ENCODE results near the gene PTPRN2.
"Not testable (repeated sequence)": the region's sequence is repeated elsewhere in the genome, so short reads cannot be mapped to it uniquely, and the experiment has no call there.

The PTPRN2 gene

GRCh38 chr7:157665634-157665988, 922.0 kb downstream of the PTPRN2 start:
- not testable (repeated sequence) for H3K4me1 ChIP-seq (ENCODE audit: control insufficient read depth, insufficient read depth, low read length); H3K9ac ChIP-seq (ENCODE audit: low read length); H3K4me3 ChIP-seq (ENCODE audit: low read depth, low read length); H3K36me3 ChIP-seq (ENCODE audit: control insufficient read depth, insufficient read depth, low read length); H3K27ac ChIP-seq (ENCODE audit: low read depth, low read length); H3K9me3 ChIP-seq (ENCODE audit: control insufficient read depth, insufficient read depth, low read depth, low read length)
- peaks cover 36% of the 10 kb centered on the region for H3K27me3 ChIP-seq (ENCODE audit: control insufficient read depth, insufficient read depth, low read length)

- H3K4me3 ChIP-seq (ENCODE audit: low read depth, low read length), result no peak overlapping the region
- no peak overlapping the region for H3K9ac ChIP-seq (ENCODE audit: low read length)
- H3K27me3 ChIP-seq (ENCODE audit: control insufficient read depth, insufficient read depth, low read length), result peaks cover 32% of the 10 kb centered on the region; the same call in 1 of the 2 replicates
- H3K4me1 ChIP-seq (ENCODE audit: control insufficient read depth, insufficient read depth, low read length), result peaks cover 2% of the 10 kb centered on the region; the same call in 1 of the 2 replicates
- no peak overlapping the region for H3K27ac ChIP-seq (ENCODE audit: low read depth, low read length)
- no peaks in the 10 kb centered on the region for H3K36me3 ChIP-seq (ENCODE audit: control insufficient read depth, insufficient read depth, low read length)
- no peaks in the 10 kb centered on the region for H3K9me3 ChIP-seq (ENCODE audit: control insufficient read depth, insufficient read depth, low read depth, low read length)
These were observed 922.6 kb downstream of the PTPRN2 start for GRCh38 chr7:157664871-157665633.

GRCh38 chr7:157664034-157664433, 923.6 kb downstream of the PTPRN2 start:
- Histone ChIP-seq H3K27ac (ENCODE audit: low read depth, low read length) (no peak overlapping the region), H3K36me3 (ENCODE audit: control insufficient read depth, insufficient read depth, low read length) (no peaks in the 10 kb centered on the region), H3K4me3 (ENCODE audit: low read depth, low read length) (no peak overlapping the region), H3K4me1 (ENCODE audit: control insufficient read depth, insufficient read depth, low read length) (no peaks in the 10 kb centered on the region), H3K27me3 (ENCODE audit: control insufficient read depth, insufficient read depth, low read length) (peaks cover 24% of the 10 kb centered on the region; the same call in 1 of the 2 replicates), H3K9me3 (ENCODE audit: control insufficient read depth, insufficient read depth, low read depth, low read length) (no peaks in the 10 kb centered on the region), H3K9ac (ENCODE audit: low read length) (no peak overlapping the region)

- no peak overlapping the region for H3K27ac ChIP-seq (ENCODE audit: low read depth, low read length)
- H3K4me1 ChIP-seq (ENCODE audit: control insufficient read depth, insufficient read depth, low read length), result no peaks in the 10 kb centered on the region
- H3K27me3 ChIP-seq (ENCODE audit: control insufficient read depth, insufficient read depth, low read length), result peaks cover 29% of the 10 kb centered on the region; the same call in 1 of the 2 replicates
These were observed 924.5 kb downstream of the PTPRN2 start for GRCh38 chr7:157662981-157663716.

GRCh38 chr7:157662110-157662791, 925.4 kb downstream of the PTPRN2 start:
- Histone ChIP-seq H3K36me3 (ENCODE audit: control insufficient read depth, insufficient read depth, low read length) (no peaks in the 10 kb centered on the region), H3K27me3 (ENCODE audit: control insufficient read depth, insufficient read depth, low read length) (peaks cover 23% of the 10 kb centered on the region; the same call in 1 of the 2 replicates), H3K27ac (ENCODE audit: low read depth, low read length) (no peak overlapping the region), H3K4me1 (ENCODE audit: control insufficient read depth, insufficient read depth, low read length) (no peaks in the 10 kb centered on the region), H3K9ac (ENCODE audit: low read length) (no peak overlapping the region), H3K4me3 (ENCODE audit: low read depth, low read length) (no peak overlapping the region), H3K9me3 (ENCODE audit: control insufficient read depth, insufficient read depth, low read depth, low read length) (no peaks in the 10 kb centered on the region)

More at GRCh38 chr7:157662981-157663716, 924.5 kb downstream of the PTPRN2 start:
- H3K9ac ChIP-seq (ENCODE audit: low read length), result no peak overlapping the region
- no peaks in the 10 kb centered on the region for H3K9me3 ChIP-seq (ENCODE audit: control insufficient read depth, insufficient read depth, low read depth, low read length)
- H3K36me3 ChIP-seq (ENCODE audit: control insufficient read depth, insufficient read depth, low read length), result no peaks in the 10 kb centered on the region
- no peak overlapping the region for H3K4me3 ChIP-seq (ENCODE audit: low read depth, low read length)

GRCh38 chr7:157661611-157661975, 926.0 kb downstream of the PTPRN2 start:
- Histone ChIP-seq H3K4me1 (ENCODE audit: control insufficient read depth, insufficient read depth, low read length) (no peaks in the 10 kb centered on the region), H3K9me3 (ENCODE audit: control insufficient read depth, insufficient read depth, low read depth, low read length) (no peaks in the 10 kb centered on the region; the same call in 1 of the 2 replicates), H3K36me3 (ENCODE audit: control insufficient read depth, insufficient read depth, low read length) (no peaks in the 10 kb centered on the region), H3K27ac (ENCODE audit: low read depth, low read length) (no peak overlapping the region), H3K9ac (ENCODE audit: low read length) (no peak overlapping the region), H3K27me3 (ENCODE audit: control insufficient read depth, insufficient read depth, low read length) (peaks cover 23% of the 10 kb centered on the region; the same call in 1 of the 2 replicates), H3K4me3 (ENCODE audit: low read depth, low read length) (no peak overlapping the region)

- H3K27ac ChIP-seq (ENCODE audit: low read depth, low read length), result no peak overlapping the region
- H3K9ac ChIP-seq (ENCODE audit: low read length), result no peak overlapping the region
- no peaks in the 10 kb centered on the region for H3K36me3 ChIP-seq (ENCODE audit: control insufficient read depth, insufficient read depth, low read length)
- H3K9me3 ChIP-seq (ENCODE audit: control insufficient read depth, insufficient read depth, low read depth, low read length), result no peaks in the 10 kb centered on the region; the same call in 1 of the 2 replicates
- H3K27me3 ChIP-seq (ENCODE audit: control insufficient read depth, insufficient read depth, low read length), result peaks cover 23% of the 10 kb centered on the region; the same call in 1 of the 2 replicates
- no peak overlapping the region for H3K4me3 ChIP-seq (ENCODE audit: low read depth, low read length)
- no peaks in the 10 kb centered on the region for H3K4me1 ChIP-seq (ENCODE audit: control insufficient read depth, insufficient read depth, low read length)
These were observed 926.5 kb downstream of the PTPRN2 start for GRCh38 chr7:157660971-157661610.

GRCh38 chr7:157658851-157659412, 928.7 kb downstream of the PTPRN2 start:
- Histone ChIP-seq H3K9ac (ENCODE audit: low read length) (no peak overlapping the region), H3K27me3 (ENCODE audit: control insufficient read depth, insufficient read depth, low read length) (peaks cover 23% of the 10 kb centered on the region; the same call in 1 of the 2 replicates), H3K27ac (ENCODE audit: low read depth, low read length) (no peak overlapping the region), H3K4me1 (ENCODE audit: control insufficient read depth, insufficient read depth, low read length) (no peaks in the 10 kb centered on the region), H3K9me3 (ENCODE audit: control insufficient read depth, insufficient read depth, low read depth, low read length) (no peaks in the 10 kb centered on the region; the same call in 1 of the 2 replicates), H3K36me3 (ENCODE audit: control insufficient read depth, insufficient read depth, low read length) (no peaks in the 10 kb centered on the region), H3K4me3 (ENCODE audit: low read depth, low read length) (no peak overlapping the region)

GRCh38 chr7:157657741-157658740, 929.6 kb downstream of the PTPRN2 start:
- Histone ChIP-seq H3K36me3 (ENCODE audit: control insufficient read depth, insufficient read depth, low read length) (no peaks in the 10 kb centered on the region), H3K27ac (ENCODE audit: low read depth, low read length) (no peak overlapping the region), H3K4me3 (ENCODE audit: low read depth, low read length) (no peak overlapping the region), H3K9me3 (ENCODE audit: control insufficient read depth, insufficient read depth, low read depth, low read length) (no peaks in the 10 kb centered on the region; the same call in 1 of the 2 replicates), H3K9ac (ENCODE audit: low read length) (no peak overlapping the region), H3K4me1 (ENCODE audit: control insufficient read depth, insufficient read depth, low read length) (no peaks in the 10 kb centered on the region), H3K27me3 (ENCODE audit: control insufficient read depth, insufficient read depth, low read length) (peaks cover 23% of the 10 kb centered on the region; the same call in 1 of the 2 replicates)
